ENCODE data around the gene USP3. TPM values are rescaled to one million over a fixed set of nuclear protein-coding genes. Genes with fewer than 3 reads are reported as not detected.

The USP3 gene
- total and polyA plus RNA-seq, 9 donors: 21.1 to 76.0 (median 60.1) TPM

DNA sequence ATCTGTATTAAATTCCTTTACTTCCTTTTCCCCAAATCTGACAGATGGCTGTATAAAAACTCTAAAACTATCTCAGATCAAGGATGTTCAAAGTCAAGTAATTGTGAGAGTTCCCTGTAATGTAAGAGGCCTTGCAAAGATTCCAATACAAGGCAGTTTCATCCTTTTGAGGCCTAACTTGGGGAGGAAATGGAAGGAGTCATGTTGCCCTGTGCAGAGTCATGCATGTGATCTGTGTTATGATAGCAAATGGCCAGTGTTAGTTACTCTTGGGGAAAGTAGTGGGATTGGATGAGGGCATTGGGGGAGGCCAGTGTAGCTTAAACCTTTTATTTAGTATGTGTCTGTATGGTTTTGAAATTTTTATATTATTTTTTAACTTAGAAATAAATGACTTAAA is 69.1 kb downstream of the USP3 start:
- H3K4me1 ChIP-seq (ENCODE audit: insufficient read depth): no peaks in the 10 kb centered on the region
- H3K9me3 ChIP-seq: no peaks in the 10 kb centered on the region
- intact Hi-C loops (cut with DNase I): no loop called here
- no peak for DNase-seq
- H3K4me3 ChIP-seq: no peak overlapping the region
- H3K27me3 ChIP-seq: no peaks in the 10 kb centered on the region
- H3K27ac ChIP-seq: no peak overlapping the region
- TF ChIP-seq, protein P1, sequence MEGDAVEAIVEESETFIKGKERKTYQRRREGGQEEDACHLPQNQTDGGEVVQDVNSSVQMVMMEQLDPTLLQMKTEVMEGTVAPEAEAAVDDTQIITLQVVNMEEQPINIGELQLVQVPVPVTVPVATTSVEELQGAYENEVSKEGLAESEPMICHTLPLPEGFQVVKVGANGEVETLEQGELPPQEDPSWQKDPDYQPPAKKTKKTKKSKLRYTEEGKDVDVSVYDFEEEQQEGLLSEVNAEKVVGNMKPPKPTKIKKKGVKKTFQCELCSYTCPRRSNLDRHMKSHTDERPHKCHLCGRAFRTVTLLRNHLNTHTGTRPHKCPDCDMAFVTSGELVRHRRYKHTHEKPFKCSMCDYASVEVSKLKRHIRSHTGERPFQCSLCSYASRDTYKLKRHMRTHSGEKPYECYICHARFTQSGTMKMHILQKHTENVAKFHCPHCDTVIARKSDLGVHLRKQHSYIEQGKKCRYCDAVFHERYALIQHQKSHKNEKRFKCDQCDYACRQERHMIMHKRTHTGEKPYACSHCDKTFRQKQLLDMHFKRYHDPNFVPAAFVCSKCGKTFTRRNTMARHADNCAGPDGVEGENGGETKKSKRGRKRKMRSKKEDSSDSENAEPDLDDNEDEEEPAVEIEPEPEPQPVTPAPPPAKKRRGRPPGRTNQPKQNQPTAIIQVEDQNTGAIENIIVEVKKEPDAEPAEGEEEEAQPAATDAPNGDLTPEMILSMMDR (IDR thresholded peaks at IDR 0.05): no peak
- TF ChIP-seq EP300 (IDR thresholded peaks at IDR 0.05) (no peak), POLR2A (IDR thresholded peaks at IDR 0.05) (no peak)
- H3K36me3 ChIP-seq: no peaks in the 10 kb centered on the region

DNA sequence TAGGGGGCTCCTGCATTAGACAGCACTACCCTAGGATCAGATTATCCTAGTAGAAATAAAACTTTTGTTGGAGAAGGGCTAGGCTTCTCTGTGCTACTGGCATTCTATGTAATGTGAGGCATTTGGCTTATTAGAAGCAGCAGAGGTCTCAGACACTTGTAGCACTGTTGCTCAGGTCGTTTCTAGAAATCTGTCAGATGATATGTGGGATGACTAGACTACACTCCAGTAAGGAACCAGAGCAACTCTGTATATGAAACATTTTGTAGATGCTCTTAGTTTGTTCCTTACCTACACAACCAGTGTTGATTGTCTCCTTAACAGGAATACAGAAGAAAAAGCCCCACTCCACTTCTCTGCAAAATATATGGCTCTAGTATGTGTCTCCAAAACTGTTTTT is 70.9 kb downstream of the USP3 start:
- intact Hi-C loops (cut with DNase I): loop anchor here in 1 of 4 donors (1.0 kb wide), 1 partner anchor 33 kb away; no protein-coding TSS in a partner anchor
- DNase-seq: no peak

DNA sequence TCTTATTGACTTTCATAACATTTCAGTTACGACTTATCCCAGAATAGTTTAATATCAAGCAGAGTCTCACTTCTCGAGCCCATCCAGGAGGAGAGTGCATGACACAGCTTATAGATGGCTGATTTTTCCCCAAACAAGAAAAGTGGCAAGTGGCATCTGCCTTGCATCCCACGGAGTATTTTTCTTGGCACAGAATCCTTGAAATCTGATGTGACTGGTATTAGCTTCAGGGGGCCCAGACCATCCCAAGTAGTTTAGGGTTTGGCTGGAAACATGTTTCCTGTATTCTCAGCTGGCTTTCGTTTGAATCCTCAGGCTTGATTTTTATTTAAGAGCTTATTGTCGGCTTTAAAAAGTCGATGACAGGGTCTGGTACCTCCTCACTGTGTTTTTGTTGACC is 72.0 kb downstream of the USP3 start:
- Histone ChIP-seq H3K4me1 (ENCODE audit: insufficient read depth) (no peaks in the 10 kb centered on the region), H3K9me3 (no peaks in the 10 kb centered on the region), H3K27me3 (no peaks in the 10 kb centered on the region), H3K27ac (no peak overlapping the region), H3K36me3 (no peaks in the 10 kb centered on the region), H3K4me3 (no peak overlapping the region)
- 73 to 88% (median 83%) methylated on average over 6 of the region's 6 CpGs for WGBS, 3 donors
- TF ChIP-seq, protein P1 (IDR thresholded peaks at IDR 0.05): no peak
- TF ChIP-seq POLR2A (IDR thresholded peaks at IDR 0.05) (no peak), EP300 (IDR thresholded peaks at IDR 0.05) (no peak)
- no peak for DNase-seq
- intact Hi-C loops (cut with DNase I): no loop called here

More for the DNA sequence above, 70.9 kb downstream of the USP3 start:
- Histone ChIP-seq H3K4me1 (ENCODE audit: insufficient read depth) (no peaks in the 10 kb centered on the region), H3K36me3 (no peaks in the 10 kb centered on the region), H3K9me3 (no peaks in the 10 kb centered on the region), H3K27me3 (no peaks in the 10 kb centered on the region), H3K4me3 (no peak overlapping the region), H3K27ac (no peak overlapping the region)
- WGBS, 3 donors: 46 to 56% (median 50%) methylated on average over 1 of the region's 1 CpG
- TF ChIP-seq POLR2A (IDR thresholded peaks at IDR 0.05) (no peak), EP300 (IDR thresholded peaks at IDR 0.05) (no peak)
- TF ChIP-seq, protein P1 (IDR thresholded peaks at IDR 0.05): no peak

- no peaks in the 10 kb centered on the region for H3K36me3 ChIP-seq
- intact Hi-C loops (cut with DNase I): no loop called here
- no peak for DNase-seq
- no peaks in the 10 kb centered on the region for H3K27me3 ChIP-seq
- H3K4me1 ChIP-seq (ENCODE audit: insufficient read depth): peaks cover 1% of the 10 kb centered on the region
- H3K4me3 ChIP-seq: no peak overlapping the region
- no peaks in the 10 kb centered on the region for H3K9me3 ChIP-seq
- no peak overlapping the region for H3K27ac ChIP-seq
- no peak for TF ChIP-seq EP300 (IDR thresholded peaks at IDR 0.05)
- no peak for TF ChIP-seq POLR2A (IDR thresholded peaks at IDR 0.05)
- TF ChIP-seq, protein P1 (IDR thresholded peaks at IDR 0.05): no peak
These were observed 77.8 kb downstream of the USP3 start for GRCh38 chr15:63582179-63582578.
